Cardiac septum (tissue), 1 donor: ENCODE results near the gene SMAD6. TPM values are rescaled to one million over a fixed set of nuclear protein-coding genes. Genes with fewer than 3 reads are reported as not detected.

Experiments used
- DNase-seq: peaks from one replicate; pipeline ENCODE4 v3.0.0-alpha.2; 2020; ENCODE audit warnings: low spot score
- intact Hi-C: fragments of 100-400 bp; cut with DNase I; formaldehyde crosslinking; loops from one replicate; pipeline ENCODE4 v1.14.0; 2022
- total RNA-seq: library from RNA; stranded (reverse); fragmentation: NEBNext Ultra II Directional; extraction: Animal tissue kit (Norgen Biotek cat#: 25700); gene quantifications from one replicate; pipeline ENCODE4 v1.2.1, GENCODE V29; 2021
- donor health status: DM: no; HTN: no; CAD: no.

Gene SMAD6
- total RNA-seq, 1 donor from 2014 or later, result 50.2 TPM

DNA sequence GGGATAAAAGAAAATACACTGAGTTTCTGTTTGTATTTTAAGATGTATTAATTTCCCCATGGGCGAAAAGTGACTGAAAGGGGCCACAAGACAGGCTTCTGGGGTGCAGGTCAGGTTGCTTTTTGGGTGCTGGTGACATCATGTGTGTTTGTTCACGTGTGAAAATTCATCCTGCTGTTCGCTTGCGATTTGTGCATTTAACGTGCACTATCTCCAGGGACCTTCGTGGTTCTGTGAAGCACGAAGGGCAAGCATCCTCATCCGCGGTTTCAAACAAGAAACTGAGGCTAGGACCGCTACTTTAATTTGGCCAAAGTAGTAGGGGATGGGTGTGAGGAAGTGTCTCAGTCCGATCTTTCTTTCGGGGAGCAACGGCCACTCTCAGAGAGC lies 1.6 kb upstream of the SMAD6 start:
- no peak for DNase-seq

DNA sequence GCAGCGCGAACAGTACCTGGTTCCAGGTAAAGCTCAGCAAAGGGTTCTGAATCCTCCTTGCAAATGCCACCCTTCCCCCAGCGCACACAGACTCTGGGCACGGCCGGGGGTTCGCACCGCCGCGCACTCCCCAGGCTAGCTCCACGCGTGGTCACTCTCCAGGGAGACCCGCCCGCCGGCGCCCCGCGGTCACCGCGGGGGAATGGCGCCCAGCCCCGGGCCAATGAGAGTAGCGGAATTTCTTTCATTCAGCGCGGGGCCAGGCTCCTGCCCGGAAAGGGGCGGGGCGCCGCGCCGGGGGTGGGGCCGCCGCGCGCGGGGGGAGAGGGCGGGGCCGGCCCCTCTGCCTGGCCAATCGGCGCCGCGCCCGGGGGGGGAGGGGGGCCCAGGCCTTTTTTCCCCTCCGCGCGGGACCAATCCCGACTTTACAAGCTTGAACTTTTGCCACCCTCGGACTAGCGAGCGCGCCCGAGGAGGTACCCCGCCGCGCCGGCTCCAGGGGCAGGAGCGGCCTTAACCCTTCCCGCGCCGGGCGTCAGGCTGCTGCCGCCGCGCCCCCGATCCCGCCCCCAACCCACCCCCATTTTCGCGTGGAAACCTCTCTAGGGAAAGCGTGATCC lies 1.1 kb upstream of the SMAD6 start:
- DNase-seq, result peak; percentile 96
- intact Hi-C loops, result loop anchor here (2.0 kb wide), 1 partner anchor 38 kb away; no protein-coding TSS in a partner anchor

More for the DNA sequence above, 1.6 kb upstream of the SMAD6 start:
- intact Hi-C loops, result loop anchor here (2.0 kb wide), 1 partner anchor 38 kb away; no protein-coding TSS in a partner anchor

DNA sequence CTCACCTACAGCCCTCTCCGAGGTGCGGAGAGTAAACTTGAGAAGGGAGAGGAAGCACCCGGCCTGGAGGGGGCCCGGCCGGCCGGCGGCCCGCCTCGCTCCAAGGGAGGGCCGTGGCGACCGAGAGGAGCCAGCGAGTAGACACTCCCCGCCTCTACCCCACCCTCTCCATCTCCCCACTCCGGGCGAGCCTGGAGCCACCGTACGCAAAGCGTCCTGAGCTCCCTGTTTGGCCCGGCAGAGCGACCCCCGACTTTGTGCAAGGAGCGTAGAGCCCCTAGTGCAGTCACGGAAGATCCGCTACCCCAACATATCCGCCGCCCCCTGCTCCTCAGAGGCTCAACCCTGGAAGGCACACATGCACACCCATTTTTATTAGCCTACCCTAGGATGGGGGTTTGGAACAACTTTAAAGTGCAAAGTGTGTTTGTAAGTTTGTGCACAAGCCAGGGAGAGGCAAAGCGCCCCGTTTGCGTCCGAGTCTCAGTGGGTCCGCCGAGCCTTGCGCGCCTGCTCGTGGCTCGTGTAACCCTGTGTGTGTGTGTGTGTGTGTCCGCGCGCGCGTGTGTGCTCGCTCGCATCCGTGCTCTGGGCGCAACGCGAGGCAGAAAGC lies 508 bp upstream of the SMAD6 start:
- DNase-seq, result peak; percentile 83
- intact Hi-C loops, result loop anchor here (1.0 to 2.0 kb wide), 3 partner anchors 39 to 149 kb away; no protein-coding TSS in a partner anchor

DNA sequence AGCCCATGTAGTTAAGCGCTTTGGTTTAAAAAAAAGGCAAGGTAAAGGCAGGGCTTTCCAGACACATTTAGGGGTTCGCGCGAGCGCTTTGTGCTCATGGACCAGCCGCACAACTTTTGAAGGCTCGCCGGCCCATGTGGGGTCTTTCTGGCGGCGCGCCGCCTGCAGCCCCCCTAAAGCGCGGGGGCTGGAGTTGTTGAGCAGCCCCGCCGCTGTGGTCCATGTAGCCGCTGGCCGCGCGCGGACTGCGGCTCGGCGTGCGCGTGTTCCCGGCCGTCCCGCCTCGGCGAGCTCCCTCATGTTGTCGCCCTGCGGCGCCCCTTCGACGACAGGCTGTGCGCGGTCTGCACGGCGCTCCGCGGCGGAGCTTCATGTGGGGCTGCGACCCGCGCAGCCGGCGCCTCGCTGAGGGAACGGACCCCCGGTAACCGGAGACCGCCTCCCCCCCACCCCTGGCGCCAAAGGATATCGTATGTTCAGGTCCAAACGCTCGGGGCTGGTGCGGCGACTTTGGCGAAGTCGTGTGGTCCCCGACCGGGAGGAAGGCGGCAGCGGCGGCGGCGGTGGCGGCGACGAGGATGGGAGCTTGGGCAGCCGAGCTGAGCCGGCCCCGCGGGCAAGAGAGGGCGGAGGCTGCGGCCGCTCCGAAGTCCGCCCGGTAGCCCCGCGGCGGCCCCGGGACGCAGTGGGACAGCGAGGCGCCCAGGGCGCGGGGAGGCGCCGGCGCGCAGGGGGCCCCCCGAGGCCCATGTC lies 927 bp downstream of the SMAD6 start:
- DNase-seq, result no peak
- intact Hi-C loops, result loop anchor here (1.0 to 2.0 kb wide), 2 partner anchors 71 to 148 kb away; no protein-coding TSS in a partner anchor

DNA sequence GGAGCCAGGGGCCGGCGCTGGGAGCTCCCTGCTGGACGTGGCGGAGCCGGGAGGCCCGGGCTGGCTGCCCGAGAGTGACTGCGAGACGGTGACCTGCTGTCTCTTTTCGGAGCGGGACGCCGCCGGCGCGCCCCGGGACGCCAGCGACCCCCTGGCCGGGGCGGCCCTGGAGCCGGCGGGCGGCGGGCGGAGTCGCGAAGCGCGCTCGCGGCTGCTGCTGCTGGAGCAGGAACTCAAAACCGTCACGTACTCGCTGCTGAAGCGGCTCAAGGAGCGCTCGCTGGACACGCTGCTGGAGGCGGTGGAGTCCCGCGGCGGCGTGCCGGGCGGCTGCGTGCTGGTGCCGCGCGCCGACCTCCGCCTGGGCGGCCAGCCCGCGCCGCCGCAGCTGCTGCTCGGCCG lies 1.5 kb downstream of the SMAD6 start:
- intact Hi-C loops, result loop anchor here (2.0 kb wide), 1 partner anchor 147 kb away; no protein-coding TSS in a partner anchor
- DNase-seq, result no peak

DNA sequence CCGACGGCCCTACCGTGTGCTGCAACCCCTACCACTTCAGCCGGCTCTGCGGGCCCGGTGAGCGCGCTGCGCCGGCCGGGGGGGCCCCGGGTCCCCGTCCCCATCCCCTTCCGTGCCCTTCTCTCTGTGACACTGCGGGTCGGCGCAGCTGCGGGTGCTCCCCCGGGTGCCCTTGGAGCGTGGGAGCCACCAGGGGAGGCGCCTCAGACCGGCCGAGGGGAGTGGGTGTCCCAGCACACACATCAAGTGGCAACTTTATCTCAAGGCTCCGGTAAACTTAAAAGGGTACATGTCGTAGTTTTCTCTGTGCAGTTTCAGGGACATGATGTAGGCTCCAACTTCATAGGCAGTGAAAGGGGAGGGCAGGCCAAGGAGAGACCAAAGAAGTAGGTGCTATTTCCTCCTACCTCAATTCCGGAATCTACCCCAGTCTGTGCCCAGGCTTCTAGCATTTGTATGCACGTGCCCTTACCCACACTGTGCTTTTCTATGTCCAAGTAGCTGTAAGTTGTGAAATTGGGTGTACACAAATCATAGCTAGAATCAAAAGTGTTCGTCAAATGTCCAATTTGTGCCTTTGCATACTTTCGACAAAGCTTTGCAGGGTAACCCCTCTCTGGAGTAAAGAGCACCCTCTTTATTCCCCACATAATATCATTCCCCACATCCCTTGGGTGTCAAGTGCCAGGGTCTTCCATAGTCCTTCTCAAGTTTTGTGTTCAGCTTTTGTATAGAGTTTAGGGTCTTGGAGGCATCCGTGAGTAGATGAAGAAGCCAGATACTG lies 2.2 kb downstream of the SMAD6 start:
- no peak for DNase-seq
- intact Hi-C loops, result no loop called here

DNA sequence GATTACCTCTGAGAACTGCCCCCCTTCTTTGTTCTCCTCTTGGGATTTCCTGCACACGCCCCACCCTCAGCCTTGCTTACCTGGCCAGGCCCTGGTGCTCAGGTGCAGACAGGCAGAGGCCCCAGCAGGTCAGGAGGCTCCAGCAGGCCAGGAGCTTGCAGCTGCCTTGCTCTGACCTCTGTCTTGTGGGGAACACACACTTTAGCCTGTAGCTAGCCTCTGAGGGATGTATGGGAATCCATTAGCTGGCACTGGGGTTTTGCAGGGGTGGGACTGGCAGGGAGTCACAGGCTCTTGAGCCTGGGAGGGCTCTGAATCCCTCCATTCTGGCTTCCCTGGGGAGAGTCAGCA lies 2.7 kb downstream of the SMAD6 start:
- intact Hi-C loops, result no loop called here
- DNase-seq, result no peak

DNA sequence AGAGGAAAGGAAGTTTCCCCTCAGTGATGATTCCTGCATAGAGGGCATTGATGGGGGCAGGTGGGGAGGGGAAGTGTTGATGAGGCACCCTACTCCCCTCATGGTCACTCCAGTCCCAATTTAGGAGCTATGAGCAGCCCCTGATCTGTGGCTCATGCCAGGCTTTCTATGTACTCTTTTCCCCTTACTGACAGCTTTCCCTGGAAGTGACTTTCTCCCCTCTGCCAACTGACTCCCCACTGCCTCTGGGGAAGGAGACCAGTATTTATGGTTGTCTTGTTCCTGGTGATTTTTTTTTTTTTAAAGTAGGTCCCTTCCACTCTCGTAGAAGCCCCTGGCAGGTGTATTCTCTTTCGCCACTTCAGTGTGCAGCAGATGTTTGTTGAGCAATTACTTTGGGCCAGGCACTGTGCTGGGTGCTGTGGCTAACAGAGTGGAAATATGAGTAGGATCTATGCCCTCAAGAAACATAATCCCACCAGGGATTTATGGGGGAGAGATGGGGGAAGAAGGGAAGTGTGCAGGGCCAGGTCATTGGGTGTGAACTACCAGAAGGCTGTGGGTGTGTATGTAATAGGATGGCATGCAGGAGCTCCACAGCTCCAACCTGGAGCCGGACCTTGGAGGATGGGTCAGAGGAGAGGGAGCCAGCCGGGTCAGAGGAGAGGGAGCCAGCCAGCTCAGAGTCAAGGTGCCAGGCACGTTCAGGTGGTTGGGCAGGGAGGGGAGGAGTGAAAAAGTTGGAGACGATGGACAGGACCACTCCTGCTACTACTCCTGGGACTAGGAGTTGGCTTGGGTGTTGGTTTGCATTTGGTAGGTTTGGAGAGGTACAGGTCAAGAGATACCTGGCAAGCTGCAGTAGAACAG lies 3.5 kb downstream of the SMAD6 start:
- no peak for DNase-seq
- intact Hi-C loops, result no loop called here

DNA sequence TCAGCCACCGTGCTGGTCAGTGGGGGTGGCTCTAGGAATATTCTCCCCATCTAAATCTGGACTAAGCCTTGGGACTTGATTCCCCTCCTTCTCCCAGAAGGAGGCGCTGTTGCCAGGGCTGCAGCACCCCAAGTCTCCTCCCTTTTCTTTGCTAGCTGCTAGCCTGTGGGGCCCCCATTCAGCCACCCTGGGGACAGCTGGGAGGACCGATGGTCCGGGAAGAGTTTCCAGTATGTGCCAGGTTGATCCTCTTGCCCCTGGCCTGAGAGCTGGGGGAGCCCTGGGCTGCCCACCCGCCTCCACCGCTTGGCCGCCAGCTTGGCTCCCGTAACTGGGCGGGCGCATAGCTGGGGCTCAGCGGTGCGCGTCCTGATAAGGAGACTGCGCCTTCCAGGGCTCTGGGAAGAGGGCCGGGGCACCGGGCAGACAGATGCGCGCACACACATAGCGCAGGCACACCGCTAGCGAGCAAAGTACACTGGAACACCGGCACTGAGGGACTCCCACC lies 4.2 kb downstream of the SMAD6 start:
- intact Hi-C loops, result no loop called here
- no peak for DNase-seq

DNA sequence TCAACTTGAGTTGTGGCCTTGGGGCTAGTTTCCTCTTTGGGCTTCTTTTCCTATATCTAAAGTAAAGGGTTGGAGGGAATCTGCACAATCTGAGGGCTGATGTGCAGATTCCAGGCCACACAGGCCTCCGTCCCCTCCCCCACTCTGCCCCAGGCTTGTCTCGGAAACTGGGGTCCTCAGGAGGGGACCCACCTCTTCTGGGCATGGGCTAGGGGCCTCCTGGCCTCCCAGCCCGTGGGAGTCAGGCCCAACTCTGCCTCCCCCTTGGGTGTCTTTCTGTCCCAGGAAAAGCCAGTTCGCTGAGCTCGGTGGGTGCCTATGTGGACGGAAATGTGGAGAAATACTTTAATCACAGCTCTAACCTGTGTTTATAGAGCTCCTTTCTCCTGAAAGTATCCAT lies 4.8 kb downstream of the SMAD6 start:
- no peak for DNase-seq
- intact Hi-C loops, result no loop called here

DNA sequence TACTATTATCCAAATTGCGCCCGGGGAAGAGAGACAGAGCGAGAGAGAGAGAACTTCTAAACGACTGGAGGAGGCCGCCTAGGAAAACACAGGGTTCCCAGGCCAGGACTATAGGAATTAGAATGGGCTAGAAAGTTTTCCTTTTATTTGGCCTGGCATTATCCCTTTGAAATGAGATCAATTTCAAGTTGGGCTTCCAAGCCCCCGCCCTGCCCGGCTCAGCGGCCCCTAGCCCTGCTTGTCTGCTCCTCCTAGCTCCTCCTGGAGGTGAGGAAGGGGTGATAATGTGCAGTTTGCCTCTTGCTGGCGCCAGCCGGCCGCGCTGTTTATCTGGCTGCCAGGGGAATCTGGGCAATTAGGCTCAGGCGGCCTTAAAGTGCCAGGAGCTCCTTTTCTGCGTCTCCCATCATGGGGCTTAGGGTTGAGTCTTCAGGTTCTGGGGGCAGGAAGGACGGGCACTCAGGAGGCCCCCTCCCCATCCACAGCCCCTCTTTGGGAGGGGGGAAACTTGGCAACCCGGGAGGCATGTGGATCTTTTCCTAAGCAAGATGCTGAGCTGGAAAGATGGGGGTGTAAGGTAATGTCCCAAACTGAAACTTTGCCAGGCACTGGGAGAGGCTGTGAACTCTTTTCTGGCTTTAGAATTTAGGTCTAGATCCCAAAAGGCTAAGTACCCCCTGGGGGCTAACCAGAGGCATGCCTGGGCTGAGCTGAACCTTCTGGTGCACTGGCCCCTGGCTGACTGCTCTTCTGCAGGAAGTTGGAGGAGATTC lies 5.5 kb downstream of the SMAD6 start:
- intact Hi-C loops, result no loop called here
- DNase-seq, result no peak

DNA sequence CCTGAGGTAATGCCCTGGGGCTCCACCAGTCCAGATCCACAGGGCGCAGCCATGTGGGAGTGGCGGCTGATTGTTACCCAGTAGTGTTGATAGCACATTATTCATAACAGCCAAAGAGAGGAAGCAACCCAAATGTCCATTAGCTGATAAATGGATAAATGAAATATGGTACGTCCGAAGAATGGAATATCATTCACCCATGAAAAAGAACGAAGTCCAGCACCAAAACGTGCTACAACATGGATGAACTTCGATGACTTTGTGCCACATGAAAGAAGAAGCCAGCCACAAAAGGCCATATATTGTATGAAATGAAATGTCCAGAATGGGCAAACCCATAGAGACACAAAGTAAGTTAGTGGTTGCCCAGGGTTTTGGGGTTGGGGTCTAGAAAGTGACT lies 6.4 kb downstream of the SMAD6 start:
- intact Hi-C loops, result no loop called here
- no peak for DNase-seq

DNA sequence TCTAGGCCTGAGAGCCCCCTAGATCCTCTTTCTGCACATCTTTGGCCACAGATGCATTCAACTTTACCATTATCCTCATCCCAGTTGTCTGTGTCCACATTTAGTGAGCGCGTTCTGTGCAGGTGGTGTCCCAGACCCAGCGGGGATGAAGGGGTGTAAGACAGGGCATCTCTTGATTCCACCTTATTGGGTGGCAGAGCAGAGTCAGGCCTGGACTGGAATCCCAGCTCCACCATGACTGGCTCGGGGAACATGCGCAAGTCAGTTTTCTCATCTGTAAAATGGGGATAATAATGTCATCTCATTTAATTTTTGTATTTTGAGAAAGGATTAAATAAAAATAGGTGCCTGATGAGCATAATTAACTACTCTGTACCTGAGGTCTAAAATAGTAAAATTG lies 7.8 kb downstream of the SMAD6 start:
- intact Hi-C loops, result no loop called here
- no peak for DNase-seq

DNA sequence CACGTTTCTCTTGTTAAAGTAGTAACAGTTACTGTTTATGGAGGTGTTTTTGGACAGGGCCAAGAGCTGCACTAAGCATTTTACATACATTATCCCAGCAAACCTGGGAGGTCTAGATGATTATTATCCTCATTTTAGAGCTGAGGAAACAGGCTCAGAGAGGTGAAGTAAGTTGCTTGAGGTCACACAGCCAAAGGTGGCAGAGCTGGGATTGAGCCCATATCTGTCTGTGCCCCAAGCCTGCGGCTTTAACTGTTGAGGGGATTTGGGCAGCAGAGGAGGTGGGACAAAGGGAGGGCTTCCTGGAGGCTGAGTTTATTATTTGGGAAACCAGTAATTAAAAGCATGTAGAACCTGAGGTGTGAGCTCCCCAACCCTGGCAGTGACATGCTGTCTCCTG lies 9.2 kb downstream of the SMAD6 start:
- DNase-seq, result no peak
- intact Hi-C loops, result no loop called here

DNA sequence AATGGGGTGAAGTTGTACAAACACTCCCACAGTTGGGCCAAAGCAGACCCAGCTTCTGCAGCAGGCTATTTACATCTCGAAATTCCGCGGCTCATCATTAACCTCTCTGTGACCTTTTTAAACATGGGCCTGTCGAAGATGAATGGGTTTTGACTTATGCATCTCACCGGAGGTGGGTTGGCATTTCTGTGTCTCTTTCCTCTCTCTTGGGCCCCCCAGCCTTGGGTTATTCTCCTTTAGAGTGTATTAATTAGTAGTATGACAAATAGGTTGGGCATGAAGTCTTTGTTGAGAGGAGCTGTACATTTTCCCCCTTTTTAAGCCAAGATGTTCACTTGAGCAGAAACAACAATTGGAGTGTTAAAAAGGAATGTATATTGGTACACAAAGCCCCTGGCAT lies 9.8 kb downstream of the SMAD6 start:
- no peak for DNase-seq
- intact Hi-C loops, result no loop called here

DNA sequence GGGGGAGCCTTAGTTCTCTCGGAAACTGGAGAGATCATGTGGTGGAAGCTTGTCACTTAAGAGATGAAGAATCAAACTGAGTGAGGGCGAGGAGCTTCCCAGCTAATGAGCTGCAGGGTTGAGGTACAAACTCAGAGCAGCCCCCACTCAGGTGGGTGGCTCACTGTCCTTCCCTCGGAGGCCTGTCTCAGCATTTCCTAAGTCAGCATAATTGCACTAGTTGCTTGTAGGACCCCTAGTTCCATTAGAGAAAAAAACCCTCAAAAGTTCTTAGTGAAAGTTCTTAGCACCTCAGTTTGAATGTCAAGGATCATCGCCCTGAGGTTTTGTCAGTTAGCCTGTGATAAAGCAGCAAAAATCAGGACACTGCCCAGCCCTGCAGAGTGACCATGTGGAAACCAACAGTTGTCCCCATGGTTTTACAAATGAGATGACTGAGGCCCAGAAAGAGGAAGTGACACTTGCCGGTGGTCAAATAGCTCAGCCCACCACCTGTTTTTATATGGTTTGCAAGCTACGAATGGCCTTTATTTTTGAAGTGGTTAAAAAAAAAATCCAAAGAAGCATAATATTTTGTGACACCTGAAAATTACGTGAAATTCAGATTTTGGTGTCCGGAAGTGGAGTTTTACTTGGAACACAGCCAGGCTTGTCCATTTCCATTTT lies 11.9 kb downstream of the SMAD6 start:
- DNase-seq, result no peak
- intact Hi-C loops, result no loop called here

DNA sequence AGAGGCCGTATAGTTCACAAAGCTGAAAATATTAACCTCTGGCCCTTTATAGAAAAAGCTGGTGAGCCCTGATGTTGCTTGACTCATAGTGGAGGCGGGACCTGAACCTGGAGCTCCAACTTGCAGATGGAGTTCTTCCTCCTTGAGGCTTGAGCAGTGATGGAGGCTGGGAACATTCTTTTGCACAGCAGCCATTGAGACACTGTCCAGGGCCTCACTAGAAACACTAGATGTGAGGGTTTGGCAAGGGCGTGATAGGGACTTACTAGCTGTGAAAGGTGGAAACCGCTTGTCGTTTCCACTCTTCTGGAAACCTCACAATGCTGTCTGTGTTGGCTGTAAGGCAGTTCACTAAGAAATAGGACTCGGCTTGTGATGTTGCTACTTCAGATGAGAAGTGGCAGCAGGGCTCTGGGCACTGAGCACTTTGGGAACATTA lies 12.5 kb downstream of the SMAD6 start:
- intact Hi-C loops, result no loop called here

DNA sequence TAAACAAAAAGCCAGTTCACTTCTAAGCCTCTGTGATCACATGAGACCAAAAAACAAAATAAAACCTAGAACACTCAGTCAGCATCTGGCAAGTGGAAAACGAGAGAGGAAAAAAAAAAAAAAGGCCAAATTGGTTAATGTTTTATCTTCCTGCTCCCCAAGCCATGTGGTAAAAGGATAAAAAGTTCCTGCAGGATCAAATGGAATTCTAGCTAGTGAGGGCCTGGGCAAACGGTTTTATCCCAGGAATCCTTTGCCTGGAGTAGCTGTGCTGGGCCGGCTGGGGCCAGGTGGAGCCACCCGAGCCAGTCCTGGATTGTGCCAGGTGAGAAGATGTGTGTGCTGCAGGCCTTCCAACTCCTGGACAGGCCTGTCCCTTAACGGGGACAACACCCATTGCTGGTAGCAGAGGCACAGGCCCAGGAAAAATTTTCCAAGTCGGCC lies 13.2 kb downstream of the SMAD6 start:
- DNase-seq, result no peak
- intact Hi-C loops, result no loop called here

More for the DNA sequence above, 12.5 kb downstream of the SMAD6 start:
- no peak for DNase-seq
